IPS-11a (cell line): Measurements from ENCODE around the gene WBP2NL.
"Not testable (repeated sequence)": the region's sequence is repeated elsewhere in the genome, so short reads cannot be mapped to it uniquely, and the experiment has no call there.

Source experiments
- H3K4me3 ChIP-seq: one replicate; pipeline ENCODE4 v1.5.1; 2013; ENCODE audit warnings: low read depth, low read length, control low read depth

WBP2NL gene

GRCh38 chr22:42070517-42071422, 72.2 kb downstream of the WBP2NL start, which contains the start of gene NAGA:
NAGA (minus strand) TSS chr22:42070812; CDS start chr22:42070297, 515 bp downstream.
- peak within 1 kb of the TSS; percentile 43 for H3K4me3 ChIP-seq

- not testable (repeated sequence) for H3K4me3 ChIP-seq
Measured at GRCh38 chr22:42071508-42071907, 72.9 kb downstream of the WBP2NL start.

- H3K4me3 ChIP-seq, result no peak overlapping the region
Measured at GRCh38 chr22:42072606-42073330, 74.2 kb downstream of the WBP2NL start.

GRCh38 chr22:42073621-42074041, 75.0 kb downstream of the WBP2NL start:
- H3K4me3 ChIP-seq, result no peak overlapping the region

- peak within 1 kb of the TSS; percentile 20 for H3K4me3 ChIP-seq
Measured at GRCh38 chr22:42074132-42074811, 75.7 kb downstream of the WBP2NL start, which contains the start of gene PHETA2. PHETA2 (plus strand) TSS chr22:42074248; CDS start chr22:42077294, 3,046 bp downstream.

- H3K4me3 ChIP-seq, result no peak overlapping the region
Measured at GRCh38 chr22:42074846-42075676, 76.5 kb downstream of the WBP2NL start.

GRCh38 chr22:42076764-42077485, 78.3 kb downstream of the WBP2NL start:
- H3K4me3 ChIP-seq, result no peak overlapping the region

- H3K4me3 ChIP-seq, result no peak overlapping the region
Measured at GRCh38 chr22:42077486-42078125, 79.0 kb downstream of the WBP2NL start.
